ENCODE measurements around the gene ARHGDIA.
A peak's percentile ranks its signal among the peaks of the same experiment; 100 is the strongest.

The ARHGDIA gene

DNA sequence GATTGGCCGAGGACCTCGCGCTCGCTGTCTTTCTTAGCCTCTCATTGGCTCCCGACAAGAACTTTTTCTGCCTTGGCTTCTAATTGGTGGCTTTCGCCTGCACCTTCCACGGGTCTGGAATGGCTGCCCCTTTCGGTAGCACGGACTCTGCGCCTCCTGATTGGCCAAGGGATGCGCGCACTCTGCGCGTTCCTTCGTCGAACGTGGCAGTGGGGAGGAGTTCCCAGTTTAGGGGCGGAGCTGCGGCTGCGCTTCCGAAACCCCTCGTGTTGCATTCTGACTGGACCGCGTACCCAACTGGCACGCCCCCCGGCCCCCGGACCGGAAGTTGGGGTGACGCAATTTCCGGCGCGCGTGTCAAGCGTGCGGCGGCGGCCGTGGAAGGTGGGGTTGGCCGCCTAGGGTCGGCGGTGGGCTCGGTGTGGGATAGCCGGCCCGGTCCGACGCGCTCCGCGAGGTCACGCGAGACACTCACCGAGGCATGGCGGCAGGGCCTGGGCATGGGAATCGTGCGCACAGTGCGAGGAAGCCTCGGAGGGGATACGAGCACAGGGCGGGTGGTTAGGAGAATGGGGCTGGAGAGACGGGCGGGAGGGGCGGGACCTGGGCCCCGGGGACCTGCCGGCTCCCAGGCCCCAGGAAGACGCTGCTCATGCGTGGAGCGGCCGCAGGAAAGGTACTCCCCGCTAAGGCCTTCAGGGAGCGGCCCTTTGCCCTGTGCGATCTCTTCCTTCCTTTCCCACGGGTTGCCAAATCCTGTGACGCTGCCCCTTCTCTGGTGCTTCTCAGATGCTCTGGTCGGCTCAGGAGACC lies 10.2 kb downstream of the ARHGDIA start:
- Histone ChIP-seq H3K4me1 (ENCODE audit: control insufficient read depth in 2 of 2, insufficient read depth in 1 of 2, low read depth in 1 of 2, low read length in 2 of 2) (peaks cover 8 to 11% of the 10 kb centered on the region in 2 donors), H3K36me3 (replicated peaks in 1 of 2; ENCODE audit: control insufficient read depth in 2 of 2, insufficient read depth in 2 of 2, low read length in 2 of 2) (peaks cover 30 to 65% of the 10 kb centered on the region in 2 donors), H2BK120ac (ENCODE audit: low read depth, low read length) (no peak overlapping the region), H3K9me3 (replicated peaks in 1 of 2; ENCODE audit: control insufficient read depth in 2 of 2, insufficient read depth in 1 of 2, low read depth in 1 of 2, low read length in 2 of 2) (no peaks in the 10 kb centered on the region), H3K23ac (ENCODE audit: low read depth, low read length, poor library complexity) (peak overlapping the region; percentile 100), H4K8ac (ENCODE audit: low read depth, low read length) (no peak overlapping the region), H3K14ac (ENCODE audit: low read length) (peak overlapping the region; percentile 99), H2AK5ac (ENCODE audit: low read depth, low read length) (peak overlapping the region; percentile 86), H2BK15ac (ENCODE audit: low read length) (peak overlapping the region; percentile 70), H2BK5ac (ENCODE audit: low read length) (no peak overlapping the region), H3K9ac (ENCODE audit: low read depth, low read length, poor library complexity) (peak overlapping the region; percentile 100), H3K27me3 (ENCODE audit: control insufficient read depth in 3 of 3, insufficient read depth in 3 of 3, low read depth in 1 of 3, low read length in 3 of 3) (no peaks in the 10 kb centered on the region), H3K27ac (replicated peaks; ENCODE audit: low read length) (peak overlapping the region; percentile 69), H2BK12ac (ENCODE audit: low read length) (peak overlapping the region; percentile 12), H2AFZ (ENCODE audit: low read length) (peak overlapping the region; percentile 83), H3K4me2 (ENCODE audit: insufficient read depth, low read length, poor library complexity, severe bottlenecking) (peak overlapping the region; percentile 90), H3K18ac (ENCODE audit: low read length) (peak overlapping the region; percentile 96), H4K91ac (ENCODE audit: low read depth, low read length, poor library complexity) (no peak overlapping the region), H3K4me3 (ENCODE audit: low read length in 2 of 2) (peak overlapping the region; percentile 79 to 98), H3K79me1 (ENCODE audit: low read depth, low read length) (peaks cover 25% of the 10 kb centered on the region), H3K4ac (ENCODE audit: low read length) (no peak overlapping the region)
- WGBS, 2 donors (ENCODE audit: extremely low coverage in 2 of 2, insufficient read length in 2 of 2, insufficient replicate concordance in 1 of 2): no CpG with 5 or more reads among the region's 74 CpGs
- DNase-seq (ENCODE audit: low spot score): peak; percentile 100

DNA sequence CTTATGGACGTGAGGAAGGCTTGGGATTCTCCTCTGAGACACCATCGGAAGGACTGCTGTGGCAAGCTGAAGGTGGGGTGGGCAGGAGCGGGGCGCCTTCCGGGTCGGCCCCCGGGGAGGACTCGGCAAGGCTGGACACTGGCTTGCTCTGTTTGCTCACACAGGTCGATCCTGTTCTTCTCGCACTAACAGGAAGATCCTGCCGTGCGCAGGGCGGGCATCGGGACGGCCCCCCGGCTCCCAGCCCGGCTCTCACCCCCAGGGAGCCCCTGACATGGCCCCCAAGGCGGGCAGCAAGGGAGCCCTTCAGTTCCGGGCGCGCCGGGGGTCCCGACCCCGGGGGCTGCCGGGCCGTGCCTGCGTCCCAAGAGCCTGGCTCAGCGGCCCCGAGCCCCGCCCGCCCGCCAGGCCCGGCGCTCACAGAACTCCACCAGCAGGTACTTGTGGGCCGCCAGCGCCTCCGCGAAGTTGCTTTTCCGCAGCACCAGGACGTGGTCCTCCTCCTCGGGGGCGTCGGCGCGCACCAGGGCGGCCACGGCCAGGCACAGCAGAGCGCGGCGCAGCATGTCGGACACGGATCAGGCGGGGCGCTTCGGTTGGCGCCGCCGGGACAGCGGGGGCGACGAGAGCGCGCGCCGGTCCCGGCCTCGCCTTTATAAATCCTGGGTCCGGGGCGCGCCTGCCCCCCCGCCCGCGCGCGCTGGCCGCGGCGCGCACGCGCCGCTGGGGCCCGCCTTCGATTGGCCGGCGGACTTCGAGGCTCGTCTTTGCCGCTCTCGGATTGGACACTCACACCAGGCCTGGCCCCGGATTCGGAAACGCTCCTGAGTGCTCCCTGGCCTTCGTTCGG lies 11.0 kb downstream of the ARHGDIA start, which contains the start of gene P4HB:
TSS of gene P4HB (minus strand) at position 630 of the 850 bp plus-strand sequence. CDS start at position 566, 64 bp downstream.
- Histone ChIP-seq H3K9ac (ENCODE audit: low read depth, low read length, poor library complexity) (peak within 1 kb of the TSS; percentile 100), H3K27me3 (ENCODE audit: control insufficient read depth in 3 of 3, insufficient read depth in 3 of 3, low read depth in 1 of 3, low read length in 3 of 3) (no peaks in the 10 kb centered on the region), H3K4ac (ENCODE audit: low read length) (no peak within 1 kb of the TSS), H3K4me1 (ENCODE audit: control insufficient read depth in 2 of 2, insufficient read depth in 1 of 2, low read depth in 1 of 2, low read length in 2 of 2) (peaks cover 8 to 11% of the 10 kb centered on the region in 2 donors), H3K79me1 (ENCODE audit: low read depth, low read length) (peaks cover 19% of the 10 kb centered on the region), H2AFZ (ENCODE audit: low read length) (peak within 1 kb of the TSS; percentile 94), H3K23ac (ENCODE audit: low read depth, low read length, poor library complexity) (peak within 1 kb of the TSS; percentile 100), H2AK5ac (ENCODE audit: low read depth, low read length) (peak within 1 kb of the TSS; percentile 86), H3K9me3 (replicated peaks in 1 of 2; ENCODE audit: control insufficient read depth in 2 of 2, insufficient read depth in 1 of 2, low read depth in 1 of 2, low read length in 2 of 2) (no peaks in the 10 kb centered on the region), H4K8ac (ENCODE audit: low read depth, low read length) (no peak within 1 kb of the TSS), H3K14ac (ENCODE audit: low read length) (peak within 1 kb of the TSS; percentile 99), H2BK15ac (ENCODE audit: low read length) (peak within 1 kb of the TSS; percentile 70), H3K4me2 (ENCODE audit: insufficient read depth, low read length, poor library complexity, severe bottlenecking) (peak within 1 kb of the TSS; percentile 92), H2BK5ac (ENCODE audit: low read length) (peak within 1 kb of the TSS; percentile 96), H4K91ac (ENCODE audit: low read depth, low read length, poor library complexity) (no peak within 1 kb of the TSS), H2BK120ac (ENCODE audit: low read depth, low read length) (no peak within 1 kb of the TSS), H3K18ac (ENCODE audit: low read length) (peak within 1 kb of the TSS; percentile 99), H3K4me3 (ENCODE audit: low read length in 2 of 2) (peak within 1 kb of the TSS; percentile 79 to 99), H2BK12ac (ENCODE audit: low read length) (peak within 1 kb of the TSS; percentile 12), H3K27ac (replicated peaks; ENCODE audit: low read length) (peak within 1 kb of the TSS; percentile 73), H3K36me3 (replicated peaks in 1 of 2; ENCODE audit: control insufficient read depth in 2 of 2, insufficient read depth in 2 of 2, low read length in 2 of 2) (peaks cover 27 to 65% of the 10 kb centered on the region in 2 donors)
- WGBS, 2 donors (ENCODE audit: extremely low coverage in 2 of 2, insufficient read length in 2 of 2, insufficient replicate concordance in 1 of 2): no CpG with 5 or more reads among the region's 95 CpGs
- DNase-seq (ENCODE audit: low spot score): no peak

- Histone ChIP-seq H4K8ac (ENCODE audit: low read depth, low read length) (no peak overlapping the region), H3K4me3 (ENCODE audit: low read length in 2 of 2) (peak overlapping the region; percentile 79 to 99), H2BK5ac (ENCODE audit: low read length) (peak overlapping the region; percentile 96), H2BK12ac (ENCODE audit: low read length) (no peak overlapping the region), H3K23ac (ENCODE audit: low read depth, low read length, poor library complexity) (peak overlapping the region; percentile 21), H2BK120ac (ENCODE audit: low read depth, low read length) (no peak overlapping the region), H3K9ac (ENCODE audit: low read depth, low read length, poor library complexity) (peak overlapping the region; percentile 100), H3K36me3 (replicated peaks in 1 of 2; ENCODE audit: control insufficient read depth in 2 of 2, insufficient read depth in 2 of 2, low read length in 2 of 2) (peaks cover 30 to 71% of the 10 kb centered on the region in 2 donors), H3K4me2 (ENCODE audit: insufficient read depth, low read length, poor library complexity, severe bottlenecking) (peak overlapping the region; percentile 92), H2AK5ac (ENCODE audit: low read depth, low read length) (no peak overlapping the region), H3K9me3 (replicated peaks in 1 of 2; ENCODE audit: control insufficient read depth in 2 of 2, insufficient read depth in 1 of 2, low read depth in 1 of 2, low read length in 2 of 2) (no peaks in the 10 kb centered on the region), H3K4ac (ENCODE audit: low read length) (no peak overlapping the region), H3K18ac (ENCODE audit: low read length) (no peak overlapping the region), H3K79me1 (ENCODE audit: low read depth, low read length) (peaks cover 17% of the 10 kb centered on the region), H3K27ac (replicated peaks; ENCODE audit: low read length) (no peak overlapping the region), H4K91ac (ENCODE audit: low read depth, low read length, poor library complexity) (no peak overlapping the region), H2AFZ (ENCODE audit: low read length) (no peak overlapping the region), H3K27me3 (ENCODE audit: control insufficient read depth in 3 of 3, insufficient read depth in 3 of 3, low read depth in 1 of 3, low read length in 3 of 3) (no peaks in the 10 kb centered on the region), H2BK15ac (ENCODE audit: low read length) (no peak overlapping the region), H3K14ac (ENCODE audit: low read length) (no peak overlapping the region), H3K4me1 (ENCODE audit: control insufficient read depth in 2 of 2, insufficient read depth in 1 of 2, low read depth in 1 of 2, low read length in 2 of 2) (peaks cover 8 to 11% of the 10 kb centered on the region in 2 donors)
- no CpG with 5 or more reads among the region's 23 CpGs for WGBS, 2 donors (ENCODE audit: extremely low coverage in 2 of 2, insufficient read length in 2 of 2, insufficient replicate concordance in 1 of 2)
- no peak for DNase-seq (ENCODE audit: low spot score)
These were observed 11.9 kb downstream of the ARHGDIA start for GRCh38 chr17:81858967-81859905.
